GM21390 (cell line): Measurements from ENCODE around the gene C16orf87.
"Not testable (repeated sequence)": the region's sequence is repeated elsewhere in the genome, so short reads cannot be mapped to it uniquely, and the experiment has no call there.

Experiments
- ATAC-seq: cut with Tn5 transposase; IDR thresholded peaks from one replicate; pipeline ENCODE4 v1.9.1; 2021; ENCODE audit not compliant: unreplicated experiment

C16orf87 gene, protein sequence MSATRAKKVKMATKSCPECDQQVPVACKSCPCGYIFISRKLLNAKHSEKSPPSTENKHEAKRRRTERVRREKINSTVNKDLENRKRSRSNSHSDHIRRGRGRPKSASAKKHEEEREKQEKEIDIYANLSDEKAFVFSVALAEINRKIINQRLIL

DNA sequence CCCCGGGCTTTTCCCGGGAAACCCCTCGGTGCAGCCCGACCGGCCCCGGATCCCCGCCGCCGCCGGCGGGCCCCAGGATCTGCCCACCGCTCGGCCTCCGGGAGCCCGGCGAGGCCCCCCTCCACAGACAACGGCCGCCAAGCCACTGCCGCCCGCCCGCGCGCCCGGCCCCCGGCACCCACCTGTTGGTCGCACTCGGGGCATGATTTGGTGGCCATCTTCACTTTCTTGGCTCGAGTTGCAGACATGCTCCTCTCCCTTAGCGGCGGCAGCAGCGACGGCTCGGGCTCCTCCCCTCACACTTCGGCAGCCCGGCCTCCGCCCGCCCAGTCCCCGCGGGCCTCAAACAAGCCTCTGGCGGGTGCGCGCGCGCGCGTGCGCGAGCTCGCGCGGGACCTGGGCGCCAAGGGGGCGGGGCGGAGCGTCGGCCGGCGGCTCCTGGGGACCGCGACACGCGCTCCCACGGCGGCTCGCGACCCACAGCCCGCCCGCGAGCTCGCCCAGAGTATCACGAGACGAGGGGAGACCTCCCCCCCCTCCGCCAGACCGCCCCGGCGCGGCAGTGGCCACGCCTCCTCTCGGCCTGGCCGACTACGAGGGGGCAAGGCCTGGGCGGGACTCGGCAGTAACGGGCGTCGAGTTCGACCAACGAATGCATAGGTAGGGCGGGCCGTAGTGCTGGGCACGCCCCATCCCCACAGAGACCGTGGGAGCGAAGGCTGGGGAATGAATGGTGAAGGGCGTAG is at the start of gene C16orf87:
Gene C16orf87 (minus strand): TSS at position 279 of the 746 bp plus-strand sequence. CDS start 31 bp downstream, at position 248.
- ATAC-seq: peak; percentile 94

DNA sequence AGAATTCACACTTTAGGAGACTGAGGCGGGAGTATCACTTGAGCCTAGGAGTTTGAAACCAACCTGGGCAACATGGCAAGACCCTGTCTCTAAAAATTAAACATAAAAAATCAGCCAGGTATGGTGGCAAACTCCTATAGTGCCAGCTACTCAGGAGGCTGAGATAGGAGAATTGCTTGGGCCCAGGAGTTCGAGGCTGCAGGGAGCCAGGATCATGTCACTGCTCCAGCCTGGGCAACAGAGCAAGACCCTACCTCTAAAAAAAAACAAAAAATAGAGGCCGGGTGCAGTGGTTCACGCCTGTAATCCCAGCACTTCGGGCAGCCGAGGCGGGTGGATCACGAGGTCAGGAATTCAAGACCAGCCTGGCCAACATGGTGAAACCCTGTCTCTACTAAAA is 44.3 kb upstream of the C16orf87 start:
- no peak for ATAC-seq

DNA sequence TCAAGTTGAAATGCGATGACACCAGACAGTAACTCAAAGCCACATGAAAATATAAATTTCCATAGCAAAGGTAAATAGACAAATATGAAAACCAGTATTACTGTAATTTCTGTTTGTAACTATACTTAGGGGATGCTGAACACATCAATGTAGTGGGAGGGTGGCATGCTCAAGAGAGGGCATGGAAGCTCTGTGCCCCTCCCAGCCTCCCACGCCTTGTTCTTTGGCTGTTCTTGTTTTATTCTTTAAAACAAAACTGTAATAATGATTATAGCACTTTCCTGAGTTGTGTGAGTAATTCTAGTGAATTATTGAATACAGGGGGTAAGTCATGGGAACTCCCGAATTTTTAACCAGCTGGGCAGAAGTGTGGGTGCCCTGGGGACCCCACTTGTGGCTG is 42.2 kb upstream of the C16orf87 start:
- ATAC-seq: no peak

DNA sequence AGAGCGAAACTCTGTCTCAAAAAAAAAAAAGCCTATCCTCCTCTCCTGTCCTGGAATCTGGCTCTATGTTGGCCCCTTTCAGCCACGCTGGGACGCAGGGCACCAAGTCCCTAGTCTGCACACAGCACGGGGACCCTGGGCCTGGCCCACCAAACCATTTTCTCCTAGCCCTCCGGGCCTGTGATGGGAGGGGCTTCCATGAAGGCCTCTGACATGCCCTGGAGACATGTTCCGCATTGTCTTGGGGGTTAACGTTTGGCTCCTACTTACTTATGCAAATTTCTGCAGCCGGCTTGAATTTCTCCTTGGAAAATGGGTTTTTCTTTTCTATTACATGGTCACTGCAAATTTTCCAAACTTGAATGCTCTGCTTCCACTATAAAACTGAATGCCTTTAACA is 40.6 kb upstream of the C16orf87 start:
- no peak for ATAC-seq

DNA sequence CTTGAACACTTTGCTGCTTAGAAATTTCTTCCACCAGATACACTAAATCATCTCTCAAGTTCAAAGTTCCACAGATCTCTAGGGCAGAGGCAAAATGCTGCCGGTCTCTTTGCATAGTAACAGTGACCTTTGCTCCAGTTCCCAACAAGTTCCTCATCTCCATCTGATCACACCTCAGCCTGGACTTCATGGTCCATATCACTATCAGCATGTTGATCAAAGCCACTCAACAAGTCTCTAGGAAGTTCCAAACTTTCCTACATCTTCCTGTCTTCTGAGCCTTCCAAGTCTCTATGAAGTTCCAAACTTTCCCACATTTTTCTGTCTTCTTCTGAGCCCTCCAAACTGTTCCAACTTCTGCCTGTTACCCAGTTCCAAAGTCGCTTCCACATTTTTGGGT is 37.9 kb upstream of the C16orf87 start:
- ATAC-seq: not testable (repeated sequence)

DNA sequence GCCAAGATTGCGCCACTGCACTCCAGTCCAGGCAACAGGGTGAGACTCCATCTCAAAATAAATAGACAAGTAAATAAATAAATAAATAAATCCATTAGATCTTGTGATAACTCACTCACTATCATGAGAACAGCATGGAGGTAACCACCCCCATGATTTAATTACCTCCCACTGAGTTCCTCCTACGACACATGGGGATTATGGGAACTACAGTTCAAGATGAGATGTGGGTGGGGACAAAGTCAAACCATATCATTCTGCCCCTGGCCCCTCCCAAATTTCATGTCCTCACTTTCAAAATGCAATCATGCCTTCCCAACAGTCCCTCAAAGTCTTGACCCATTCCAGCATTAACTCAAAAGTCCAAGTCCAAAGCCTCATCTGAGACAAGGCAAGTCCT is 36.5 kb upstream of the C16orf87 start:
- not testable (repeated sequence) for ATAC-seq

DNA sequence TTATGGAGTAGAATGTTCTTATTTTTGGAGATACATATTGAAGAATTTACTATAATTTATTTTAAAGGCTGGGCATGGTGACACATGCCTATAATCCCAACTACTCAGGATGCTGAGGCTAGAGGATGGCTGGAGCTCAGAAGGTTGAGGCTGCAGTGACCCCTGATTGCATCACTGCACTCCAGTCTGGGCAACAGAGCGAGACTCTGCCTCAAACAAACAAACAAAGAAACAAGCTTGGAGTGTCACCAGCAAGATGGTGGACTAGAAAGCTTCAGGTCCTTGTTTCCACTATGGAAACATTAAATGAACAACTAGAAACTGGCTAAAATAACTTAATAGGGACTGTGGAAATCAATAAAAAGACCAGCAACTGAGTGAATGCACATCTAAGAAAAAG is 35.3 kb upstream of the C16orf87 start:
- no peak for ATAC-seq

DNA sequence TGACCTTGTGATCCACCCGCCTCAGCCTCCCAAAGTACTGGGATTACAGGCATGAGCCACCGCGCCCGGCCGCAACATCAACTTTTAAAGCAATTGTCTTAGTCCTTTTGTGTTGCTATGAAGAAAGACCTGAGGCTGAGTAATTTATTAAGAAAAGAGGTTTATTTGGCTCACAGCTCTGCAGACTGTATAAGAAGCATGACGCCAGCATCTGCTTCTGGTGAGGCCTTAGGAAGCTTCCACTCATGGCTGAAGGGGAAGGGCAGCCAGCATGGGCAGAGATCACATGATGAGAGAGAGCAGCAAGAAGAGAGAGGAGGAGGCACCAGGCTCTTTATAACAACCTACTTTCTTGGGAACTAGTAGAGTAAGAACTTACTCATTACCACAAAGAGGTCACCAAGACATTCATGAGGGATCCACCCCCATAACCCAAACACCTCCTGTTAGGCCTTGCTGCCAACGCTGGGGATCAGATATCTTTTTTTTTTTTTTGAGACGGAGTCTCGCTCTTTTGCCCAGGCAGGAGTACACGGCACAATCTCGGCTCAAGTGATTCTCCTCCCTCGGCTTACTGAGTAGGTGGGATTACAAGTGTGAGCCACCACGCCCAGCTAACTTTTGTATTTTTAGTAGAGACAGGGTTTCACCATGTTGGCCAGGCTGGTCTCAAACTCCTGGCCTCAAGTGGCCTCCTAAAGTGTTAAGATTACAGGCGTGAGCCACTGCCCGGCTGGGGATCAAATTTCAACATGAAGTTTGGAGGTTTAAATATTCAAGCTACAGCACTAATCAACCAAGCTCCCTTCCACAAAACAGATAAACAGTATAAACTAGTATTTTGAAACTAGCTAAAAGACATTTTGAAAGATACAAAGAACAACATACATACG is 31.8 kb upstream of the C16orf87 start:
- ATAC-seq: no peak

DNA sequence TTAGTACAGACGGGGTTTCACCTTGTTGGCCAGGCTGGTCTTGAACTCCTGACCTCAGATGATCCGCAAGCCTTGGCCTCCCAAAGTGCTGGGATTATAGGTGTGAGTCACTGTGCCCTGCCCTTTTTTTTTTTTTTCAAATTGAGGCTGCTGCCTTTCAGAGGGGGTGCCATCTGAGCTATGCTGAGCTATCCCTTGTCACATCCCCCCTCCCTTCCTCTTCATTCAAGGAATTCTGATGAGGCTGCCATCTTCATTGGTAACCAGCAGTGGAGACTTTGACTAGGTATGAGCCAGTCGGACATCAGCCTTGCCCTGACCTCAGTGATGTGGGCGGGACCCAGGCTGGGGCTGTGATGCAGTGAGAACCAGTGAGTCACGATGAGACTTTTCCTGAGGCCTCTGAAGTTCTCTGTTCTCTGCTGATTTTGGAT is 28.8 kb upstream of the C16orf87 start:
- ATAC-seq: no peak

DNA sequence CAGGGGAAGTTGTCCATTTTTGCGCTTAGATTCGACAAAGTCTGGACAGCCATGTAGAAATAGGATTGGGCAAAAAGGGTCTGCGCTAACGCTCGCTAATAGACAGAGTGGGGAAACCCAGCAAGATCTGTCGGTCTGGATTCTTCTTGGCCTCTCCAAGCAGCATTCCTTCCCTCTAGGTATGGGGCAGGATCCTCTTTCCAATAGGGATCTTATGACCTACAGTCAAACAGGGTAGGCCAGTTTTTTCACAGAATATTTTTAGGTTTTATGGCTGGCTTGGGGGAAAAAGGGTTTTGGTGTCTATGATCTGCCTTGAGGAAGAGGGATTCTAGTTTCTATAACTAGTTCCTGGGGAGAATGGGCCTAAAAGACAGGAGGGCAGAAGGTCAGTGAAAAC is 27.2 kb upstream of the C16orf87 start:
- no peak for ATAC-seq

DNA sequence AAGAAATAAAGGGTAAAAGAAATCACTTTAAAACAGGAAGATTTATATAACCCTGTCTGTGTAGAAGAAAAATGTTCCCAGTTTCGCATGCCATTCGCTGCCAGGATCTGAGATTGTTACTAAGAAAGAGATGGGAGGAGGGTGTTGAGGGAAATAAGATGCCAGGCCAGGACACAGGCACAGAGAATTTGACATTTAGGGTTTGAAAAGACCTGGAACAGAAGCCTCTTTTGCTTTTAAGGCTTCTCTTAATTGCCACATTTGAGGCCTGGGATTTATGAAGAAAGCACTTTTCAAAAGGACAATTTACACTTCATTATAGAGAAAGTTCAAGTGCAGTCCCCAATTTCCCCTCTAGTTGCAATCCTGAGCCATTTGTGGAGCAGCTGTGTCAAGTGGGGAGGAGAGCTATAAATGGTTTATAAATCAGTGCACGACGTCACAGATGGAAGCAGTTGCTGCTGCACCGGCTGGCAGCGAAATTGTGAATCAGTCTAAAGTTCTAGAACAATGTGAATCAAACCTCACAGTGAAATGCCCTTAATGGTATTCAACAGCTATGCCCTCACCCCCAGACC is 26.5 kb upstream of the C16orf87 start:
- ATAC-seq: no peak

DNA sequence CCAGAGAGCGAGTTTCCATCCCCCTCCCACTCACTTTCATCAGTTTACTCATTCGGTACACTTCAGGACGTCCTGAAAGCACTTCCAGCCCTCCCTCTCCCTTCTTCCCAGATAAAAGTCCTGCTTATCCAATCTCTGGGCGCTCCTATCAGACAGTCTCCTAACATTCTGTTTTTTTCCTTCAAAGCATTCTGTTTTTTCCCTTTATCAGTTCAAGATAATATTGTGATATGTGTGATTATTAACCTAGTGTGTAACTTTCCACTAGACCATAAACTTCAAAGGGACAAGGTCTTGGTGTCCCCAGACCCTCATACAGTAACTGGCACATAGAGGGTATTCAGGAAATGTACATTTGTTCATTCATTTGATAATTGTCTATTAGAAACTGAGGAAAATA is 24.4 kb upstream of the C16orf87 start:
- no peak for ATAC-seq

DNA sequence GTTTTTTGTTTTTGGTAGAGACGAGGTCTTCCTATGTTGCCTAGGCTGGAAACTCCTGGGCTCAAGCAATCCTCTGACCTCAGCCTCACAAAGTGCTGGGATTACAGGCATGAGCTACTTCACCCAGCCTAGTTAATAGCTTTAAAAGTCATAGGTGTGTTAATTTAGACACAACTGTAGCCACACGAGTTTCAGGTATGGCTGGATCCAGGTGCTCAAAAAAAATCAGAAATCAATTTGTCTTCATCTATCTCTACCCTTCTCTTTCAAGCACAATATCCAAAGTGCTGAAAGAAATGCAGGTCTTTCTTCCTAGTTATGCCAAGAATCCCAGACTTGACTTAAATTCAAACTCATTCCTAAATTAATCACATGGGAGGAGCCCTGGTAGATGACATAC is 23.9 kb upstream of the C16orf87 start:
- no peak for ATAC-seq

DNA sequence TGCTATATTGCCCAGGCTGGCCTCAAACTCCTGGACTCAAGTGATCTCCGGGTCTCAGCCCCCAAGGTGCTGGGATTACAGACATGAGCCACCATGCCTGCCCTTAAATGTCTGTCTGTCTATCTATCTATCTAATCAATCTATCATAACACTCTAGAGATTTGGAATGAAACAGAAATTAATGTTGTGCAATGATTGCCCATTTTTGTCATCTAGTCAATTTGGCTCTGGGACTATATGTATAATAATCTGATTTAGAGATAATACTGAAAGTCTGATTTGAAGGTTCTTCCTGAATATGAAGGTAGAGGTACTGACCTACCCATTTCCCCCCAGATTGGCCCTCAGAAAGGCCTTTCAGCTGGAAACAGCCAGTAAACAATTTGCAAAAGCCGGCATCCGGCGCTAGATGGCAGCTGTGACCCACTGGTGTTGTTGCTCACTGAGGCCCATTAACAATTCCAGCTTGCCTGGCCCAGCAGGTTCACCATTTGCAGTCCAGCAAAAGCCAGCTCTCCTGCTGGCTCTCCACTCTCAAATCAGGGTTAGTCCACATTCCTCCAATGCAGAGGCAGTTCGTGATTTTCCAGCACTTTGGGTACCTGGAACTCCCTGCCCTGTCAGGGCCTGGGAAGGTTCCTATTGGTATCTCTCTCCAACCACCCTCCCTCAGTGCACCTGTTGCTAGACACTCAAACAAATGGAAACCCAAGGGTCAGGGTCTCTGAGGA is 22.9 kb upstream of the C16orf87 start:
- ATAC-seq: no peak

DNA sequence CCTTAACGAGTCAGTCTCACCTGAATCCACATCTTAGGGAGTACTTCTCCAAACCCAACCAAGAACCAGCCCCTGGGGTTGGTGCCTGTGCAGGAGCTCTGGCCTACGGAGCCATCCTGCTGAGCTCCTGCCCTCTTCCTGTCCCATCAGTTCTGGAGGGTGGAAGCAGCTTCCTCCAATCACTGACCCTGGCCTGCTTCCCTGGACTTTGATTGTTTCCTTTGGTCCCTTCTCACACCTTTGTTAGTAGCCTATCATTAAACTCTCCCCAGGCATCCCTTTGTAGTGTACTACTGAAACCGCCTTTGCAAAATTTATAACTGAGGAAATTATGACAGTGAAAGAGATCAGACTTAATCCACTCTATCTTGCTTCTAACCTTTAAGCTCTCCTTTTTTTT is 21.1 kb upstream of the C16orf87 start:
- ATAC-seq: no peak

DNA sequence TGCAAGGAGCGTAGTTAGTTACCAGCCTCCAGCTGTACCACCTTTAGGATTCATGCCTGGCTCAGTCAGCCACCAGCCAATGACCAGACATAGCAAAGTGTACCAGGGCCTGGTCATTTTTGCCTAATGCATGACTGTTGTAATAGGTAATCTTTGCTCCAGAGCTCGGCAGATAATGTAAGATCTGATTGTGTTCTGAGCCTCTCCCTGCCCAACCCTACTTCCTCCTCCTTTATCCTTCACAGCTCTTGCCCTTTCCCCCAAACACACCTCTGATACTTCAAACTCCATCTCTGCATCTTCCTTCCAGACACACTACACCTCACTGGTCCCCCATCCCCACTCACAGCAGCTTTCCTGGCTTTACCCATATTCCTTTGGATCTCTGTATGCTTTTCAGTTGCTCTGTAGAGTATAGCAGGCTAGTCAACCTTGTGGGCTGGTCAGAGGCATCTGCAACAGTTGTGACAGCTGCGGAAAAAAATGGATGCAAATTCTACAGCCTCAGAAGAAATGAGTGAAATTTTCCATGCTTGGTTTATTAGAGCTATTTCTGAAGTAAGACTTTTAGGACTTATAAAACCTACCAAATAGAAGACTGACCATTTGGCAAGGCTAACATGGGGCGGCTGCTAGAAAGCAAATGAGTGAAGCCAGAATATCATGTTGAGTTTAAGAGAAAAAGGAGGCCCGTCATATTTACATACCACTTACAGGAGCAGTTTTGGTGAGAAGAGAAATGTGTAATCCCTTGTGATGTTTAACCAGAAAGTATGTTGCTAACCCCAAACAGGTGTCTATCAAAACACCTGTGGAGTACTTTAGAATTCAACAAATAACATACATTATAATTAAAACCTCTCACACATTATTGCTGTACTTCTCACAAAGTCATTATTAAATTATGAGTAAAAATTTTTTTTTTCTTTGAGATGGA is 19.9 kb upstream of the C16orf87 start:
- ATAC-seq: no peak

DNA sequence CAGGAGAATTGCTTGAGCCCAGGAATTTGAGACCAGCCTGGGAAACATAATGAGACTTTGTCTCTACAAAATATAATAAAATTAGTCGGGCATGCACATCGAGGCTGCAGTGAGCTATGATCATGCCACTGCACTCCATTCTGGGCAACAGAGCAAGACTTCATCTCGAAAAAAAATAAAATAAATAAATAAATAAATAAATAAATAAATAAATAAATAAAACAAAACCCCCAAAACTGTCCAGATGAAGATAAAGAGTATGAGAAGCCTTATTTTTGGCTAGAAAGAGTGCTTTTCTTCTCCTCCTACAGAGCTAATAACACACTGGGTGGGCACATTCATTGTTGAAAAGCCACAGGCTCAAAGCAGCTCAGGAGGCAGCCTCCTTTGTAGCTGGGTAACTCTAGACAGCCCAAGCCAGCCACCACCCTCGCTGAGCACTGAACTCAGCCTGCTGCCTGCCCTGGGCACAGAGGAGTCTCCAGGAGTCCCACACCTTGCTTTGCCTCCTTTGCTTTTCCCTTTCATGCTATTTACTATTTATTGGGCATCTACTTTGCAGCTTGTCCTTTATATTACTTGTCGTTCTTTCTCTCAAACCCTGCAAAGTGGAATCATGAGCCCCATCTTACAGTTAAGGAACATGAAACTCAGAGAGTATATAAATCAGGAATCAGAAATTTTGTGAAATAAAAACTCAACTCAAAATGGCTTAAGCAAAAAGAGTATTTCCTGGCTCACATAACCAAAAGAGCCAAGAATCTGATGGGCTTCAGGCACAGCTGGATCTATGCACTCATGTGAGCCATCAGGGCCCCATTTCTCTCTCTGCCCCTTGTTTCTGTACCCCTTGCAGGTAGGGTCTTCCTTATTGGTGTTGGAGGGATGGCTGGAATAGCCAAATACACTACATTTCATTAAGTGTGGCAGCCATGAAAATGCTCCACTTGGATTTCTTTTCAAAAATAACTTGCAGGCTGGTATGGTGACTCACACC is 18.1 kb upstream of the C16orf87 start:
- no peak for ATAC-seq

DNA sequence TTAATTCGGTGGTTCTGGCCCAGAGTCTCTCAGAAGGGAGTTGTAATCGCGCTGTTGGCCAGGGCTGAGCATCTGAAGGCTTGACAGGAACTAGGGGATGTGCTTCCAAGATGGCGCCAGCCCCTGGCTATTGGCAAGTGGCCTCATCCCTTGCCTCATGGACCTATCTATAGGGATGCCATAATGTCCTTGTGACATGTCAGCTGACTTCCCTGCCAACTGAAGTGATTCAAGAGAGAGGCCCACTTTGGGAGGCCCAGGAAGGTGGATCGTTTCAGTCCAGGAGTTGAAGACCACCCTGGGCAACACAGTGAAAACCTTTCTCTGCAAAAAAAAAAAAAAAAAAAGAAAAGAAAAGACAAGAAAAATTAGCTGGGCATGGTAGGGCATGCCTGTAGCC is 15.0 kb upstream of the C16orf87 start:
- ATAC-seq: no peak

DNA sequence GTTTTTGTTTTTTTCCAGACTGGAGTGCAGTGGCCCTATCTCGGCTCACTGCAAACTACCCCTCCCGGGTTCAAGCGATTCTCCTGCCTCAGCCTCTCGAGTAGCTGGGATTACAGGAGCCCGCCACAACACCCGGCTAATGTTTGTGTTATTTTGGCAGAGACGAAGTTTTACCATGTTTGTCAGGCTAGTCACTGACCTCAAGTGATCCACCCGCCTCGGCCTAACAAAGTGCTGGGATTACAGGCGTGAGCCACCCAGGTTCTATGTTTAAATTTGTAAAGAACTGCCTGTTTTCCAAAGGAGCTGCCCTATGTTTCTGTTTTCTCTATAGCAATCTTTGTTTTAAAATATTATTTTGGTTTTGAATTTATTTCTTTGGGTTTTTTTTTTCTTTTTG is 13.8 kb upstream of the C16orf87 start:
- no peak for ATAC-seq
